ENCODE measurements around the gene AGO3.
"Not testable (repeated sequence)": the region's sequence is repeated elsewhere in the genome, so short reads cannot be mapped to it uniquely, and the experiment has no call there.

Gene AGO3

GRCh38 chr1:35959304-35959703, 28.4 kb downstream of the AGO3 start:
- TF ChIP-seq EZH2 (IDR thresholded peaks at IDR 0.05; ENCODE audit: borderline replicate concordance, low read length) (no peak), CTCF (IDR thresholded peaks at IDR 0.05; ENCODE audit: low read length) (no peak)
- Histone ChIP-seq H3K27ac (ENCODE audit: low read depth, low read length, poor library complexity, severe bottlenecking) (no peak overlapping the region), H3K36me3 (ENCODE audit: insufficient read depth, low read length) (no peaks in the 10 kb centered on the region; the same call in 1 of the 2 replicates), H3K9ac (ENCODE audit: low read length) (no peak overlapping the region), H3K9me3 (ENCODE audit: low read length) (no peaks in the 10 kb centered on the region), H3K4me3 (ENCODE audit: low read depth, low read length, poor library complexity, severe bottlenecking) (no peak overlapping the region), H3K9me2 (ENCODE audit: low read depth, low read length) (no peaks in the 10 kb centered on the region), H3K27me3 (ENCODE audit: insufficient read depth, low read length) (no peaks in the 10 kb centered on the region), H3K4me1 (ENCODE audit: insufficient read depth, low read length, severe bottlenecking) (no peaks in the 10 kb centered on the region), H3K4me2 (ENCODE audit: low read length) (no peak overlapping the region), H3K79me2 (ENCODE audit: insufficient read depth, low read length) (peaks cover 8% of the 10 kb centered on the region), H3F3A (ENCODE audit: insufficient read depth, low read length) (no peaks in the 10 kb centered on the region), H4K20me1 (ENCODE audit: insufficient read depth, low read length) (no peaks in the 10 kb centered on the region), H2AFZ (ENCODE audit: low read length) (no peak overlapping the region)

GRCh38 chr1:35962952-35963351, 32.0 kb downstream of the AGO3 start:
- Histone ChIP-seq H3K9me3 (ENCODE audit: low read length) (no peaks in the 10 kb centered on the region), H3K4me1 (ENCODE audit: insufficient read depth, low read length, severe bottlenecking) (peaks cover 5% of the 10 kb centered on the region)

GRCh38 chr1:35964277-35964676, 33.4 kb downstream of the AGO3 start:
- H3K4me1 ChIP-seq (ENCODE audit: insufficient read depth, low read length, severe bottlenecking); H3F3A ChIP-seq (ENCODE audit: insufficient read depth, low read length); H3K4me2 ChIP-seq (ENCODE audit: low read length); H3K79me2 ChIP-seq (ENCODE audit: insufficient read depth, low read length); H4K20me1 ChIP-seq (ENCODE audit: insufficient read depth, low read length); H3K9ac ChIP-seq (ENCODE audit: low read length); H3K9me2 ChIP-seq (ENCODE audit: low read depth, low read length); H3K27ac ChIP-seq (ENCODE audit: low read depth, low read length, poor library complexity, severe bottlenecking); H3K27me3 ChIP-seq (ENCODE audit: insufficient read depth, low read length); H3K4me3 ChIP-seq (ENCODE audit: low read depth, low read length, poor library complexity, severe bottlenecking); H2AFZ ChIP-seq (ENCODE audit: low read length); H3K9me3 ChIP-seq (ENCODE audit: low read length): not testable (repeated sequence)
- peaks cover 19% of the 10 kb centered on the region for H3K36me3 ChIP-seq (ENCODE audit: insufficient read depth, low read length)

More at GRCh38 chr1:35962952-35963351, 32.0 kb downstream of the AGO3 start:
- H3K4me2 ChIP-seq (ENCODE audit: low read length): no peak overlapping the region
- H3K79me2 ChIP-seq (ENCODE audit: insufficient read depth, low read length): peaks cover 8% of the 10 kb centered on the region; the same call in 1 of the 2 replicates
- H3K9ac ChIP-seq (ENCODE audit: low read length): no peak overlapping the region
- no peak overlapping the region for H3K4me3 ChIP-seq (ENCODE audit: low read depth, low read length, poor library complexity, severe bottlenecking)
- H3F3A ChIP-seq (ENCODE audit: insufficient read depth, low read length): no peaks in the 10 kb centered on the region
- no peaks in the 10 kb centered on the region for H3K27me3 ChIP-seq (ENCODE audit: insufficient read depth, low read length)
- no peak overlapping the region for H2AFZ ChIP-seq (ENCODE audit: low read length)
- no peak overlapping the region for H3K27ac ChIP-seq (ENCODE audit: low read depth, low read length, poor library complexity, severe bottlenecking)
- TF ChIP-seq EZH2 (IDR thresholded peaks at IDR 0.05; ENCODE audit: borderline replicate concordance, low read length) (no peak), CTCF (IDR thresholded peaks at IDR 0.05; ENCODE audit: low read length) (no peak)
- H3K9me2 ChIP-seq (ENCODE audit: low read depth, low read length): no peaks in the 10 kb centered on the region
- H4K20me1 ChIP-seq (ENCODE audit: insufficient read depth, low read length): no peaks in the 10 kb centered on the region
- H3K36me3 ChIP-seq (ENCODE audit: insufficient read depth, low read length): peaks cover 6% of the 10 kb centered on the region

- Histone ChIP-seq H3K4me3 (ENCODE audit: low read depth, low read length, poor library complexity, severe bottlenecking) (no peak overlapping the region), H3K4me1 (ENCODE audit: insufficient read depth, low read length, severe bottlenecking) (peaks cover 5% of the 10 kb centered on the region), H2AFZ (ENCODE audit: low read length) (no peak overlapping the region), H3F3A (ENCODE audit: insufficient read depth, low read length) (no peaks in the 10 kb centered on the region), H3K27me3 (ENCODE audit: insufficient read depth, low read length) (no peaks in the 10 kb centered on the region), H3K27ac (ENCODE audit: low read depth, low read length, poor library complexity, severe bottlenecking) (no peak overlapping the region), H3K36me3 (ENCODE audit: insufficient read depth, low read length) (peaks cover 46% of the 10 kb centered on the region), H3K4me2 (ENCODE audit: low read length) (no peak overlapping the region), H3K9ac (ENCODE audit: low read length) (no peak overlapping the region), H3K9me2 (ENCODE audit: low read depth, low read length) (no peaks in the 10 kb centered on the region), H3K79me2 (ENCODE audit: insufficient read depth, low read length) (no peaks in the 10 kb centered on the region; the same call in 1 of the 2 replicates), H4K20me1 (ENCODE audit: insufficient read depth, low read length) (no peaks in the 10 kb centered on the region), H3K9me3 (ENCODE audit: low read length) (peaks cover 5% of the 10 kb centered on the region; the same call in 1 of the 2 replicates)
- no peak for TF ChIP-seq EZH2 (IDR thresholded peaks at IDR 0.05; ENCODE audit: borderline replicate concordance, low read length)
Observed at GRCh38 chr1:35968396-35968795, 37.5 kb downstream of the AGO3 start.
